ENCODE measurements around the gene NUP107.

Gene NUP107

GRCh38 chr12:68776976-68777610 is 90.3 kb downstream of the NUP107 start:
- DNase-seq = no peak

- DNase-seq = no peak
Measured at GRCh38 chr12:68779280-68779679, 92.5 kb downstream of the NUP107 start.

DNA sequence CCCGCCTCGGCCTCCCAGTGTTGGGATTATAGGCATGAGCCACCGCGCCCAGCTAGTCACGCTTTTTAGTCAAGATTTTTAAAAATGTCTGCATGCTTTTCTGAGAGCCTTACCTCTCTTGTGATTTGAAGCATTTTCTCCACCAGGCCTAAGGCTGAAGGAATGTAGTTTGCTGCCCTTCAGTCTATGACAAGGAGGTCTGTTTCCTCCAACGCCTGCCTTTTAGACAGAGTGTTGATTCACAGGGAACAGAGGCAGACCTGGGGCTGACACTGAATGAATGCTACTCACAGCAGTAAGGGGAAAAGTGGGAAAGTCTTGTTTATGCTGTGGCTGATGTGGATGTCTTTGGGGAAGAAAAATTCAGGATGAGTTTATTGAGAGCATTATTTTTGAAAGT is 94.0 kb downstream of the NUP107 start:
- no peak for DNase-seq

DNA sequence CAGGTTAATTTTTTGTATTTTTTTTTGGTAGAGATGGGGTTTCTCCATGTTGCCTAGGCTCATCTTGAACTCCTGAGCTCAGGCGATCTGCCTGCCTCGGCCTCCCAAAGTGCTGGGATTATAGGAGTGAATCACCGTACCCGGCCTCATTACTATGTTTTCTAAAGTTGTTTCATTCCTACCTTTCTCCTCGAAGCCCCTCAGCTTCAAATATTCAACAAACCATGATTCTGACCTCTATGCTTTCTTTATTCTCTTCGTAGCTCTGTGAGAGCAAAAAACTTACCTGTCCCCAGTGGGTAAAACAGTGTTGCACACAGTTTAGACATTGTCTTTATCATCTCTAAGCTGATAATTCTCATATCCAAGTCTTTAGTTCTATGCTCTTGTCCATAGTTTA is 95.0 kb downstream of the NUP107 start:
- DNase-seq = no peak

- no peak for DNase-seq
Measured at GRCh38 chr12:68784015-68784414, 97.2 kb downstream of the NUP107 start.

- no peak for DNase-seq
Measured at GRCh38 chr12:68785358-68785757, 98.6 kb downstream of the NUP107 start.

GRCh38 chr12:68785823-68786222 is 99.0 kb downstream of the NUP107 start:
- DNase-seq = no peak

- DNase-seq = no peak
Measured at GRCh38 chr12:68786929-68787328, 100.2 kb downstream of the NUP107 start.

GRCh38 chr12:68788554-68789143 is 101.9 kb downstream of the NUP107 start:
- no peak for DNase-seq

- DNase-seq = no peak
Measured at GRCh38 chr12:68789144-68789878, 102.5 kb downstream of the NUP107 start.

DNA sequence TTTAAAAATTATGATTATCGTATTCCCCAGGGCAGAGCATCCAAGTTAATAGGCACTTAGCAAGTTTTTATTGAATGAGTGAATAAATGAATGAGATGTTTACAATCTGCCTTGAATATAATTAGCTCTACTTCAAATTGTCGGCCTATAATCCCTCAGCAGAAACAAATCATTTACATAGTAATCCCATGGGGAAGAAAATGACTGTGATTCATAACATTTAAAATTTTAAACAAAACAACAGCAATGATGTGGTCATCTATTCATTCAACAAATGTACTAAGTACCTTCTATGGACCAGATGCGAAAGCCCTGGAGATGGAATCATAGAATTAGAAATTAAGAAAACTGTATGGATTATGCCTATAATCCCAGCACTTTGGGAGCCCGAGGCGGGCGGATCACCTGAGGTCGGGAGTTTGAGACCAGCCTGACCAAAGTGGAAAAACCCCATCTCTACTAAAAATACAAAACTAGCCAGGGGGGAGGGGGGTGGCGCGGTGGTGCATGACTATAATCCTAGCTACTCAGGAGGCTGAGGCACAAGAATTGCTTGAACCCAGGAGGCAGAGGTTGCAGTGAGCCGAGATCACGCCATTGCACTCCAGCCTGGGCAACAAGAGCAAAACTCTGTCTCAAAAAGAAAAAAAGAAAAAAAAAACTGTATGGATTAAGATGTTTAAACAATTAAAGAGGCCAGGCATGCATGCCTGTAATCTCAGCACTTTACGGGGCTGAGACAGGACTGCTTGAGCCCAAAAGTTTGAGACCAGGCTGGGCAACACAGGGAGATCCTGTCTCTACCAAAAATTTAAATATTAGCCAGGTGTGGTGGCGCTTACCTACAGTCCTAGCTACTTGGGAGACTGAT is 103.5 kb downstream of the NUP107 start:
- DNase-seq = no peak

DNA sequence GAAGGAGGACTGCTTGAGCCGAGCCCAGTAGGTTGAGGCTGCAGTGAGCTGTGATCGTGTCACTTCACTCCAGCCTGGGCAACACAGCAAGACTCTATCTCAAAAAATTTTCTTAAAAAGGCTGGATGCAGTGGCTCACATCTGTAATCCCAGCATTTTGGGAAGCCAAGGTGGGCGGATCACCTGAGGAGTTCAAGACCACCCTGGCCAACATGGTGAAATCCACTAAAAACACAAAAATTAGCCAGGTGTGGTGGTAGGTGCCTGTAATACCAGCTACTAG is 104.1 kb downstream of the NUP107 start:
- DNase-seq = no peak

- DNase-seq = no peak
Measured at GRCh38 chr12:68791897-68792481, 105.2 kb downstream of the NUP107 start.

GRCh38 chr12:68792952-68793351 is 106.2 kb downstream of the NUP107 start:
- peak; percentile 3 for DNase-seq

GRCh38 chr12:68793436-68793835 is 106.7 kb downstream of the NUP107 start:
- no peak for DNase-seq

DNA sequence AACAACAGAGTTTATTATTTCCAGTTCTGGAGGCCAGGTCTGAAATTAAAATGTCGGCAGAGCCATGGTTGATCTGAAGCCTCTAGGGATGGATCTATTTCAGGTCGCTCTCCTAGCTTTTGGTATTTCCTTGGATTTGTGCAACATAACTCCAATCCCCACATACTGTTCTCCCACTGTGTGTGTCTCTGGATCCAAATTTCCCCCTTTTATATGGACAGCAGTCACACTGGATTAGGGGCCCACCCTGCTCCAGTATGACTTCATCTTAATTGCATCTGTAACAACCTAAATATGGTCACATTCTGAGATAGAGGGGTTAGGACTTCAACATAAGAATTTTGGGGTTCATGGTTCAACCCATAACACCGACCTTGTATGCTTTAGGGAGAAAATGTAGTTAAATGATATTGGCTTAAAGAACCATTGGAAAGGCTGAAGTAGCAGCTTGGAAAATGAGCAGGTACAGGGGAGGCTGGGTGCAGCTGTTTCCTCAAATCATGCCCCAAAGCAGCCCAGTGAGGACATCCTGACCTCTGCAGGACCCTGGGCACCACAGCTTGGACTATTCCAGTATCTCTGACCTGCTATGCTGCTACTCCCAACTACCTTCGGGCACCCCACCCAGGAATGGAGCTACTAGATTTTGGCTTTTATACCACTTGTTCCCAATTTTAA is 107.3 kb downstream of the NUP107 start:
- no peak for DNase-seq

- DNase-seq = no peak
Measured at GRCh38 chr12:68794653-68795251, 108.0 kb downstream of the NUP107 start.

All from NCI-H510A (cell line).